Omental fat pad (tissue), 4 donors: ENCODE data around the gene TMEM88. TPM values are rescaled to one million over a fixed set of nuclear protein-coding genes. Genes with fewer than 3 reads are reported as not detected.

Source experiments
- ATAC-seq: fragments of 150-250 bp; one replicate; pipeline ENCODE4 v1.9.1; 2016; ENCODE audit warnings: mild to moderate bottlenecking, moderate library complexity; ENCODE audit not compliant: low FRiP score
- DNase-seq: peaks from one replicate; pipeline ENCODE4 v3.0.0-alpha.2; 2019; ENCODE audit warnings: low spot score
- CTCF ChIP-seq, 3 donors: fragments of 450-650 bp; IDR thresholded peaks; one replicate each; pipeline ENCODE4 v1.5.1; 2016 to 2017; ENCODE audit warnings: antibody characterized with exemption in 3 of 3, mild to moderate bottlenecking in 3 of 3, moderate library complexity in 2 of 3
- total RNA-seq, 4 donors: library from RNA; depleted of rRNA; stranded (reverse); fragments of >200 nt; gene quantifications; one replicate each; pipeline ENCODE4 v1.1.0, GENCODE V29; 2016

TMEM88 gene
- total RNA-seq, 4 donors from 2014 or later: 20.2 to 99.9 (median 24.6) TPM

- no peak for TF ChIP-seq CTCF (IDR thresholded peaks at IDR 0.05)
- DNase-seq: no peak
- ATAC-seq: no peak
Measured at GRCh38 chr17:7849130-7849750, 5.6 kb upstream of the TMEM88 start.

- DNase-seq (no peak), ATAC-seq (no peak)
- no peak for TF ChIP-seq CTCF (IDR thresholded peaks at IDR 0.05)
Measured at GRCh38 chr17:7849751-7850504, 4.9 kb upstream of the TMEM88 start.

- no peak for DNase-seq
- ATAC-seq: no peak
- no peak for TF ChIP-seq CTCF (IDR thresholded peaks at IDR 0.05)
Measured at GRCh38 chr17:7850701-7851437, 4.0 kb upstream of the TMEM88 start.

GRCh38 chr17:7851438-7852261 is 3.2 kb upstream of the TMEM88 start:
- no peak for DNase-seq
- ATAC-seq: peak; percentile 42
- peak in 2 of 3 donors; percentile 95 to 96 for TF ChIP-seq CTCF (IDR thresholded peaks at IDR 0.05)

GRCh38 chr17:7852262-7852670 is 2.6 kb upstream of the TMEM88 start:
- no peak for TF ChIP-seq CTCF (IDR thresholded peaks at IDR 0.05)
- no peak for DNase-seq

GRCh38 chr17:7852919-7853690 is 1.8 kb upstream of the TMEM88 start:
- TF ChIP-seq CTCF (IDR thresholded peaks at IDR 0.05): no peak
- DNase-seq: no peak
- ATAC-seq: no peak

More at GRCh38 chr17:7852262-7852670, 2.6 kb upstream of the TMEM88 start:
- ATAC-seq: no peak
